SW 1271 (cell line): ENCODE measurements around the gene EIF1B.

Source experiments
- DNase-seq, 2 experiments: peaks; one replicate each; lab custom pipeline; 2025; lab: John Stamatoyannopoulos, UW

Gene EIF1B

DNA sequence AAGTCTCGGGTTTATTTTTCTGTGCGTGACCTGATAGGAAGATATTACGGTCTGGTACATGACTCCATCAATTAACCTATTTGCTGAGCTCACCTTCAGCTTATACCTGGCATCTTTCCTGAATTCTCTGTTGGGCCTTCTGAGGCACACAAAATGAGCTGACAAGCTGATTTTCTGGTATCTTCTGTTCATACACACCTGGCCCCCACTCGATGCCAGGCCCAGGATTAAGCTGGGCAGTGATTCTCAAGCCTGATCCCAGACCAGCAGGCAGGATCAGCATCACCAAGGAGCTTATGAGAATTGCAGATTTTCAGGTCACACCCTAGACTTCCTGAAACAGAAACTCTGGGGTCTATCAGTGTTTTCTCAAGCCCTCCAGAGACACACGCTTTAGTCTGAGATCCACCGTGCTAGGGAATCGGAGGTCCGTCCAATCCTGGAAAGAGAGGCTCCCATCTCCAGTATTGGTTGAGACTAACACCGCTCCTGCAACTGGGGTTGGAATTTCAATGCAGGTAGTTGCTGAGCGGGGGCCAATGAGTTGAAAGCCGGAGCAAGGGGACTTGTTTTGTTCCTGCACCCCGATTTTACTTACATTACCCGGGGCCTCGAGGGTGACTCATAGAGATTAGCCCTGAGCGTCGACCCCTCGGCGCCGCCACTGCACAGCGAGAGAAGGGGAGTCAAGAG is 636 bp upstream of the EIF1B start:
- DNase-seq = no peak

- DNase-seq = peak in 1 of 2 experiments; percentile 46
Observed at GRCh38 chr3:40309925-40310695, 603 bp downstream of the EIF1B start.

- no peak for DNase-seq
Observed at GRCh38 chr3:40310705-40311104, 1.2 kb downstream of the EIF1B start.

GRCh38 chr3:40312661-40313226 is 3.2 kb downstream of the EIF1B start:
- no peak for DNase-seq

GRCh38 chr3:40313975-40314860 is 4.7 kb downstream of the EIF1B start:
- DNase-seq = no peak

DNA sequence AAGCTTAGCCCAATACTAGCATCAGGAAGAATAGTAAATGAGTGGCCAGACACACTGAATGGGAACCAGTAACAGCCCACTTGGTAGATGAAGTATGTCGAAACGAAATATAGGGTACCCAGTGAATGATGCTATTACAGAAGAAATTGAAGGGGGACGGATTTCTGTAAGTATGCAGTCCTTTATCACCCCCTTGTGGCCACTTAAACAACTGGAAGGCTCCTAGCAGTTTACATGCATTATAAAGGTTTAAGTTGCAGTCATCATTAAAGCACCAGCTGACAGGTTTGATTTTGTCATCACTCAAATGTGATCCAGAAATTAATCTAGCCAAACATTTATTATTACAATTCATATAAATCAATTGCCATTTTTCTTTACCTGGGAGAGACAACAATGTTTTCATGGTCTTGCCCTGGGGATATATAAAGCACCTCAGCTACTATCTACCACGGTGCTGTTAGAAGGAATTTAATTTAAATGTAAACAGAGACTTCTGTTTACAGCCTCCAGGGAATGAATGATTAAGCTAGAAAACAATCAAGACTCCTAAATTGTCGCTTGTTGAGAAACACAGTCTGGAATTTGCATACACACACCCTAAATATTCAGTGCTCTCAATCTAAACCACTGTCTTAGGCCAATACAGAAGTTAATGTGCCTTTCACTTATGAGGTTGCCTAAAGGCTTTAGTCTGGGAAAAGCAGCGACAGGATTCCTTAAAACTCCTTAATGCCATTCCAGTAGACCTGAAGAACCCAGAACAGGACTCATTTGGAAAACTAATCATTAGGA is 7.8 kb downstream of the EIF1B start:
- DNase-seq = peak; percentile 21 to 77

GRCh38 chr3:40321818-40322217 is 12.3 kb downstream of the EIF1B start:
- DNase-seq = no peak

- DNase-seq = no peak
Observed at GRCh38 chr3:40323946-40324345, 14.4 kb downstream of the EIF1B start.

- no peak for DNase-seq
Observed at GRCh38 chr3:40324621-40325020, 15.1 kb downstream of the EIF1B start.

GRCh38 chr3:40325465-40325864 is 16.0 kb downstream of the EIF1B start:
- DNase-seq = no peak

GRCh38 chr3:40328374-40328773 is 18.9 kb downstream of the EIF1B start:
- DNase-seq = no peak

DNA sequence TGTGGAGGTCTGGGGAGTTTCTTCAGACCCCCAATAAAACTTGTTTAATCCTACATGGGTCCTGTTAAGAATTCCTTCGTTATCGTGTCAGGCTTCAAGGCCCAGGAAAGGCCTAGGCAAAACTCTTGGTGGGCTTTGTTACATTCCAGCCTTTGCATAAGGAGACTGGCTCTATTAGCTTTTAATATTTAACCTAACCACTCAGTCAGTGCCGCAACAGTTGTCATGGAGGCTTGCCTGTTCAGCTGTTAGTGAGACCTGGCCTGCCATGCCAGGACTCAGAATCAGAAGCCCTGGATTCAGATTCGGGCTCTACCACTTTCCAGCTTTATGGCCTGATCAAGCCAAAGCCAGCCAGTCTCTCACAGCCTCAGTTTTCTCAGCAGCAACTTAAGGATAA is 19.6 kb downstream of the EIF1B start:
- DNase-seq = no peak

DNA sequence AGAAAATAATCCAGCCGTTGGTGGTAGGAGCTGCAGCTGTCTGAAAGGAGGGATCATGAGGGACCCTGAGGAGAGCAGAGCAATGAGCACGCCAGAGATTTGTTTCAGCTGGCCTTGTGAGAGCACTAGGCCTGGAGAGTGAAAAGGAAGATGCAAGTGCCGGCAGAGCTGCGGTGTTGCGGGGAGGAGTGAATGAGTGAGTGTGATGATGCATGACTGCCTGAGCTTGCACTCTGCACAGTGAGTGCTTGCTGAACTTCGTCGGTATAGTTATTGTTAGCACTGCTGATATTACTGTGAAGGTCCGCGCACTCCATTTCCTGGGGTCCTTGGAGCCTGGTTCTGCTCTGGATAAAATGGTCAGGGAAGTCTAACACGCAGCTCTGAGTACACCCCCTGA is 23.2 kb downstream of the EIF1B start:
- DNase-seq = no peak

DNA sequence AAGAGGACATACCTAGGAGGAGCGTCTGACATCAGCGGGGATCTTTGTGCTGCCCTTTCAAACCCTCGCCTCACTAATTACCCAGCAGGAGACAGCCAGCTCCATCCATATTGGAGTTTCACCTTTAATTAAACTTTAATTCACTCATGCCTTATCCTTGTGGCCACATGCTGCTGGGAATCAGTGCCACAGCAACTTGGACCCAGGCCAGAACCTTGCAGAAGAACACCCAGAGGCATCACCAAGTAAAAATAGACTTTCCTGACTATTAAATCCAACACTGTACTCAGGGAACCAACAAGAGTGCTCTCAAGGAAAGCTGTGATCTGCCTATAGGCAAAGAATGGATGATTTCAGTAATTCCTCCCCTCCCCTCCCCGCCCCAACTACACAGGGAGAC is 23.9 kb downstream of the EIF1B start:
- DNase-seq = no peak

DNA sequence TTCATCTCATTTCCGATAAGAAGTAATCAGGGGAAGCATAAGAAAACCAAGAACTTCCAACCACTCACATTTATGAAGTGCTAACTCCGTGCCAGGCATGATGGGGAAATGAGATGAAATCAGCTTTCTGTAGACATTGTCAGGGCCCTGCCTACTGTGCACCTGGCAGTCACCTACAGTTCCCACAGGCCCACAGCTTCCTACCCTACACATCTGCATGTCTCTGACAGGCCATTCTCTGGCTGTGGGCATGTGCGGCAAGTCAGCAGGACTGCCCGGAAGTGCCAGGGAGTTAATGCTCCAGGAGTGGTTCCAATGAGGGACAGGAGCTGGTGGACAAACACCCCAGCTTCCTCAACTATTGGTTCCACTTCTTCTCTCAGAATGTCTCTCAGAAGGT is 24.3 kb downstream of the EIF1B start:
- DNase-seq = no peak

DNA sequence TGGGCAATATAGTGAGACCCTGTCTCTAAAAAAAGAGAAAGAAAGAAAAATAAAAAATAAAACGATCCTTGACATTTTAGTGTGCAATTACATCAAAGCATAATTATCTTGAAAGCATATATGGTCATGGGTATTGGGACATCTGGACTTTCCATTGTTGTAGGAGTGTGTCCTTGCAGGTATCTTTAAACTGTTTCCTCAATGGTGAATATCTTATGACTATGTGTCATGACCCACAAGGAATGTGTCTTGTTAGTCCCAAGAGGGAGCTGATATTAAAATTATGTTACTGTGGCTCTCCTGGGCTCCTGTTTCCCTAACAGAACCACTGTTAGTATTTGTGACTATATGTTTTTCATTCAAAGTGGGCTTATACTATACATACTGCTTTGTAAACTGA is 26.6 kb downstream of the EIF1B start:
- no peak for DNase-seq

DNA sequence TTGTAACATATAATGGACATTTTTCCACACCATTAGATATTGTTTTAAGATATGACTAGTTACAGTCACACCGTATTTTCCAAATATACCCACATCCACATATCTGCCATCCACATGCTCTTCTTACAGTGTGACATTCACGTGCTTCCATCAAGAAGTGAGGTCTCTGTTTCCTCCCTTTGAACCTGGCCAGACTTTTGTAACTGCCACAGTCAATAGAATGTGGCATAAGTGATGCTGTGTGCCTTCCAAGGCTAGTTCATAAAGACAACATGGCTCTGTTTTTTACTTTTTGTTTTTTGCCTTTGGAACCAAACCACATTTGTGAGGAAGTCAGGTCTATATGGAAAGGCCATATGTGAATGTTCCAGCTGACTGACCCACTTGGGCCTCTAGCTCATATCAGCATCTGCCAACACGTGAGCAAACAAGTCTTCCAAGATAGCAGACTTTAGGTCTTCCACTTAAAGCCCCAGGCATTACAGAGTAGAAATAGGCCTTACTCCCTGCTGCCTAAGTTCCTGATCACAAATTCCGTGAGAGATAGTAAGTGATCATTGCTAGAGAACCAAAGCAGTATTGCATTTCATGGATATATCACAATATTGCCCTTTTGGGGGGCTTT is 27.1 kb downstream of the EIF1B start:
- no peak for DNase-seq

DNA sequence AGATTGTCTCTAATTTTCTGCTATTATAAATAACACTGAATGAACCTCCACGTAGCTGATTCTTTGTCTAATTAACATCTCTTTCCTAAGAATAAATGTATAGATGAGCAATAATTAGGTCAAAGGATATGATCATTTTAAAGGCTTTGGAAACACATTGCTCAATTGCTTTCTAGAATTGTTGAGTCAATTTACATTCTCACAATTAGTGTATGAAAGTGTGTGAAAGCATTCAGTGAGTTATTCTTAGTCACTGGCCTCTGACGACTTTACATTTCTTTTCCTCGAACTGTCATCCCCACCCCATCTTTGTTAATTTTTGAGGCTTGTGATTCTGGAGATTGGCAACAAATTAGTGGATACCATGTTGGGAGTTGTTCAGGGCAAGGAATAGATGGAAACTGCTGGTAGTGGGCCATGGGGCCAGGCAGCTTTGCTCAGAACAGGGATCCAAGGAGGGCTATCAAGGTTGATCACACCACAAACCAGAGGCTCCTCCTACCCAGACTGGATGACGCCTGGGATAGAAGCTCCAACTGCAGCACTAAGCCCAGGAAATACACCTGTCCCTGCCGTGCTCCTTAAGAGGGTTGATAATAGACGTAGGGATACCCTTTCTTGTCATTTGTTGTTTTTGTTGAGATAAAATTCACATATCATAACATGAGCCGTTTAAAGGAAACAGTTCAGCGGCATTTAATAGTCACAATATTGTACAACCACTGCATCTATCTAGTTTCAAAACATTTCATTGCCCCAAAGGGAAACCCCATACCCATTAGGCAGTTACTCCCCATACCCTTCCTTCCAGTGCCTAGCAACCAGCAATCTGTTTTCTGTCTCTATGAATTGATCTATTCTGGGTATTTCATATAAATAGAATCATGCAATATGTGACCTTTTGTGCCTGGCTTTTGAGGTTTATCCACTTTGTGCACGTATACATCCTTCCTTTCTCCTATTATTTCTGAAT is 27.9 kb downstream of the EIF1B start:
- DNase-seq = no peak

DNA sequence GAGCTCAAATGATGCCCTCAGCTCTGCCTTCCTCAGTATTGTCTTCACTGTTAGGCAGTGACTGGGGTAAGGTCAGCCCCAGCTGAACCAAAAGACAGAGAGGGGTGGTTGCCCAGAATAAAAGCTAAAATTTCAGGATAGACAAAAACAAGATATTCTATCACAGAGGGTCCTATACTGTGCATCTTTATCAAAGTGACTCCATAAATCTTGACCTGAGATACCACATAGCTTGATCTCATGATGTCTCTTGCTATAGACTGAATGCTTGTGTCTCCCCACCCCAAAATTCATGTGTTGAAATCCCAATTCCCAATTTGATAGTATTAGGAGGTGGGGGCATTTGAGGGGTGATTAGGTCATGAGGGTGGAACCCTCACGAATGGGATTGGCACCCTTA is 30.4 kb downstream of the EIF1B start:
- no peak for DNase-seq
